ENCODE results near the gene MCUB.

DNA sequence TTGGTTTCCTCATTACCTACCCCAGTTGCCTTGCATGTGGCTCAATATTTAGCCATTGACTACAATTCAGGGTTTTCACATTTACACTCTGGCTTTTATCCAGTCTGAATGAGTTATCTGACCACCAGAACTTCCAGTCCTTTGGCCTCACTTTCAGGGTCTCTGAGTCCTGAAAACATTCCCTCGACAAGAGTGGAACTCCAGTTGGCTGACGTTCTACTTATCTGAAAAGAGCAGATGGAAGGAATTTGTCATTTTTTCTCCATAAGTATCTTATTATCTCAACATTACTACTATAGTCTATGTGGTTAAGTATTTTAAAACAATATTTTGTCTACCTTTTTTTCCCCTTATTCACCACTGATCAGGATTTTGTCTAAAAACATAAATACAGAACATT is 148.4 kb downstream of the MCUB start:
- TF ChIP-seq EZH2phosphoT487 (IDR thresholded peaks at IDR 0.05; ENCODE audit: insufficient read depth, low read depth) (no peak), EZH2 (IDR thresholded peaks at IDR 0.05; ENCODE audit: insufficient read depth, poor library complexity, severe bottlenecking) (no peak)

All from GM23248 (cell line).